ENCODE data around the gene TRIP11.

TRIP11 gene

DNA sequence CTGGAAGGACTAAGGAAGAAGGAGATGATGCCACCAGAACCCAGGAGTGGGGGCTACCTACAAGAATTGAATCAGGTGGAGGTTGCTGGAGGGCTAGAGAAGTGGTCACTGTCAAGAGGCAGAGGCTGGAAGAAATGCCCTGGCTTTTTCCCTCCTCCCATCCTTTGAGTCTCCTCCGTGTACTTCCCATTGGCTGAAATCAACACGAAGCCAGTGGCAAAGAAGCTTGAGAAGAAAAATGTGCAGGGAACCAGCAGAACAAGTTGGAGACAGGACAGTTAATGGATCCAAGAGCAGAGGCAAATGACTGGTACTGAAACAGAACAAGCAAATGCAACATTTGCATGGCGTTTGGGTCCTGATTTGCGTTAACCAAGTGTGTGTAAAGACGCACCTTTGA lies 83.2 kb downstream of the TRIP11 start:
- Histone ChIP-seq H3K36me3 (ENCODE audit: insufficient read depth, low read length) (no peaks in the 10 kb centered on the region), H3K9ac (ENCODE audit: low read depth, low read length) (no peak overlapping the region), H3K9me3 (ENCODE audit: control insufficient read depth, insufficient read depth, low read length) (no peaks in the 10 kb centered on the region), H3K4me1 (ENCODE audit: insufficient read depth, low read length) (no peaks in the 10 kb centered on the region)

DNA sequence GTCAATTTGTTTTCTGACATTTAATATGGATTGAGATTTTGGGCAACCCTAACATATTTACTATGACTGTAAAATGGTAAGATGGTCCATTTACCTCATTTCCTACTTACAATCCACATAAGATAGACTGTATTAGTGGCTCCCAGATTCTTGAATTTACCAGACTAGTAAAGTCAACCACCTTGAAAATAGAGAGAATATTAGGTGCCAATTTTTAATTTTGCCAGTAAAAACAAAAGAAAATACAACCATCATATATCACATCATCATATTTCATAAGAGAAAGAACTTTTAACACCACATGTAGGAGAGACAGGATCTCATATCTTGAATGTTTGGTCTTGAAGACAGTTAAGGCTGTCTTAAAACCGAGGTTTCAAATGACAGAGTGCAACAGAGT lies 84.7 kb downstream of the TRIP11 start:
- Histone ChIP-seq H3K9me3 (ENCODE audit: control insufficient read depth, insufficient read depth, low read length) (no peaks in the 10 kb centered on the region), H3K4me1 (ENCODE audit: insufficient read depth, low read length) (no peaks in the 10 kb centered on the region), H3K36me3 (ENCODE audit: insufficient read depth, low read length) (no peaks in the 10 kb centered on the region), H3K9ac (ENCODE audit: low read depth, low read length) (no peak overlapping the region)

DNA sequence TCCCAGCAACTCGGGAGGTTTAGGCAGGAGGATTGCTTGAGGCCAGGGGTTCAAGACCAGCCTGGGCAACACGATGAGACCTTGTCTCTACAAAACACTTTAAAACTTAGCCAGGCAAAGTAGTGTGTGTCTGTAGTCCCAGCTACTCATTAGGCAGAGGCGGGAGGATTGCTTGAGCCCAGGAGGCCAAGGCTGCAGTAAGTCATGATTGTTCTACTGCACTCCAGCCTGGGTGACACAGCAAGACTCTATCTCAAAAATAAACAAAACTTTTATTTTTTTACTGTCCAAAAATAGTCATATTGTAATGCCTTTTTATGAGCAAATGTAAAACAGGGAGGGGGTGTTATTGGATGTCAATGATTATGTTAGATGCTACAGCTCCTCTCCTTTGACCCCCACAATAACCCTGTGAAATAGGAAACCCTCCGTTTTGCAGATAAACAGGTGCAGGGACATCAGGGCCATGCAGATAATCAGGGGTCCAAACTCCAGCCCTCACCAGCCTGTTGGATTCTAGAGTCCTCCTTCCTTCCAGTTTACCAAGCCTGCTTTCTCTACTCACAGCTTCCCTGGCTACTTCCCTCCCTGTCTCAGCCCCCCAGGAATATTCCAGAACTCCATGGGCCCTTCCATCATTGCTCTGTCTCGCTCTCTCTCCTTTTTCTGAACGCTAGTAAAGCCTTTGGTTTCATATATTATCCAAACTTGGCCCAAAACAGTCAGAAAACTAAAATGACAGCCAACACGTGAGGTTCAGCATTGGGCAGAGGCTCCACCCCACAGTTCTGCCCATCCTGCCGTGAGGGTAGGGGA lies 86.5 kb downstream of the TRIP11 start:
- Histone ChIP-seq H3K9ac (ENCODE audit: low read depth, low read length) (no peak overlapping the region), H3K4me1 (ENCODE audit: insufficient read depth, low read length) (no peaks in the 10 kb centered on the region), H3K9me3 (ENCODE audit: control insufficient read depth, insufficient read depth, low read length) (no peaks in the 10 kb centered on the region), H3K36me3 (ENCODE audit: insufficient read depth, low read length) (no peaks in the 10 kb centered on the region)

DNA sequence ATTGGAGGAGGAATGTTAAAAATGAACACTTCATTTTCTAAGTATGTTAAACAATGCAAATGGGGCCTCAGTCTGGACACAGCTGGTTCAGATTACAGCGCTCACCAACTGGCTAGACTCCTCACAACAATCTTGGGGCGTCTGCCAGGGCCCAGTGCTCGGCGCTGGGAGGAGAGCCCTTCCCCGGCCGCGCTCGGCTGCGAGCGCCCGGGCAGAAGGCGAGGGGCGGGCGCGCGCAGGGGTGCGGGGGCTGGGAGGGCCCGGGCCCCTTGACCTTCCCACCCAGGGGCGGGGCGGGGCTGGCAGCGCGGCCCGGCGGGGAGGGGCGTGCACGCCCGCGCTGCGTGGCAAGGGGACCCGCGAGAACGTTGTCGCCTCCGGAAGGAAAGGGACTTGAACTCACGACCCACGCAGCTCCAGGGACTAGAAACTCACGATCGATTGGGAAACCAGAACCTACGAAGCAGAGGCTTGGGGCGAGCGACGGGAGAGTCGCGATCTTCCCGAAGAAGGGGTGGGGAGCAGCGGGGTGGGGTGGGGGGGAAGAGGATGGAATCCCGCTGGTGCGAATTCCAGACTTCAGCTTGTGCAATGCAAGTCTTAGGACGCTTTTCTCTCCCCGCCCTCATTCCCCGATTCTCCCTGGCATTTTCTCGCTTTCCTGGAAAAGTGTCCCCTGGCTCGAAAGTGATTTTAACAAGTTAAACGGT lies 92.2 kb downstream of the TRIP11 start, which contains the start of gene FBLN5:
Gene FBLN5, minus strand, starts transcription at position 220 of the 710 bp plus-strand sequence. CDS start 465 bp downstream, outside the sequence.
- H3K4me1 ChIP-seq (ENCODE audit: insufficient read depth, low read length), result no peaks in the 10 kb centered on the region
- H3K9ac ChIP-seq (ENCODE audit: low read depth, low read length), result peak within 1 kb of the TSS; percentile 52
- no peaks in the 10 kb centered on the region for H3K9me3 ChIP-seq (ENCODE audit: control insufficient read depth, insufficient read depth, low read length)
- no peaks in the 10 kb centered on the region for H3K36me3 ChIP-seq (ENCODE audit: insufficient read depth, low read length)

DNA sequence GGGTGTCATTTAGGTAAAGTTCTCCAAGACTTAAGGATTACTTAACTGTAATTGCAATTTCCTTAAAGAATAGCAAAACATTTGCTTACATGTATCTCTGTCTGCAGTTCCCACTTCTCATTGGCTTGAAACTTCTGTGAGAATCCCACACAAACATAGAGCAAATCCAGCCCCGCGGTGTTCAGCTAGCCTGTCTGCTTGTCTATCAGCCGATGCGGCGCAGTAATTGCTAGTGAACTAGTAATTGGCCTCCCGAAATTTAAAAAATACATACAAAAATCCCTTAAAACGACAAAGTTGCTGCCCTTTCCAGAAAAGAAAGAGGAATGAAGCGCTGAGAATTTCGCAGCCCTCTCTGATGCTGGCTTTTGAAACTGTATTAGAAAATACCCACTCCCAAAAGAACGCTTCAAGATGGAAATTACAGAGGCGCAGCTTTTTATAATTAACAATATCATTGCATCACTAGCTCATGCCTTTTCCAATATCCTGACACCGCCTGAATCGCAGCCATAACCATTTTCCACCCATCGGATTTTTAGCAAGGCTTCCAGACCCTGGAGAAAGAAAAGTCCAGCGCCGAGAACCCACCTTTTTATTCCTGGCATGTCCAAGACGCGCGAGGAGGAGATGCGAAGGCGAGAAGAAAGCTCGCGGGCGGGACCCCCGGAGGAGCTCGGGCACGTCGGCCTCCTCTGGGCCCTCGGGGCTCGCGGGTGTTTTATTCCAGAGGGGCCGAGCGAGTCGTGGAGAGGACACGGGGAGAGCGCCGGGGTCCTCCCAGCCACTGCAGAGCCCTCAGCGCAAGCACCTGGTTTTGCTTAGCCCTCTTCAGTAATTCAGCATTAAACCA lies 93.0 kb downstream of the TRIP11 start:
- Histone ChIP-seq H3K9me3 (ENCODE audit: control insufficient read depth, insufficient read depth, low read length) (no peaks in the 10 kb centered on the region), H3K36me3 (ENCODE audit: insufficient read depth, low read length) (no peaks in the 10 kb centered on the region), H3K4me1 (ENCODE audit: insufficient read depth, low read length) (no peaks in the 10 kb centered on the region), H3K9ac (ENCODE audit: low read depth, low read length) (peak overlapping the region; percentile 52)

DNA sequence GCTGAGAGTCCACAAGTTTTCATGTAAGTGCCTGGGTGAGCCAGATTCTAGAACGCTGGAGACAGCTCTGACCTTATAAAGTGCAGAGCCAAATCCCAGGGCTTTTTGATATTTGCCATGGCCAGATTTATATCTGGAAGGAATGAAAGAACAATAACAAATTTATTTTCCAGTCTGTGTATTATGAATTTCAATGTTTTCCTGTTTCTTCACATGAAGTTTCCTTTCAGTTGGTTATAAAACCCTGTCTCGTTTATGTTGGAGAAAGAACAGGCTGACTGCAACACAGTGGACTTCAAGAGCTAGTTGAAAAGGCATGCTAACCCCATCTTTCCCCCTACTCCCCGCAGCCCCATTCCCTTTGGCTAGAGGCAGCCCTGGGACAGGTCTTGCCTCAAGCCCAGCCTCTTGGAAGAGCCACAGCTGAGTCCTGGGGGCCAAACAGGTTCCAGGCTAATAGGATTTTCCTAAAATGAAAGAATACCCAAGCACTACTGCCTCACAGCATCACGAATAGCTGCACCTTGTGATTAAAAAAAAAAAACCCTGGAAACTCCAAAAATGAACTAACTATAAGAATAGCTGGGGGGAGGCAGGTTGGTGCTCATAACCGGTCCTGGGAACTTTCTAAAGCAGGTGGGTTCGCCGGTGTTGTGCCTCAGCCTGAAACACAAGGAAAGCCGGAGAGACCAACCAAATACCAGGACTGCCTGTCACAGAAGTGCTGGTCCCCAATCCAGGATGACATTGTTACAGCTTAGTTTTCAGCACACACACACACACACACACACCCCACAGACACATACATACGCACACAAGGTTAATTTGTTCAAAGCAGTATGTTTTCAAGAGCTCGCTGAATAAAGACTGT lies 93.9 kb downstream of the TRIP11 start:
- no peak overlapping the region for H3K9ac ChIP-seq (ENCODE audit: low read depth, low read length)
- no peaks in the 10 kb centered on the region for H3K4me1 ChIP-seq (ENCODE audit: insufficient read depth, low read length)
- H3K9me3 ChIP-seq (ENCODE audit: control insufficient read depth, insufficient read depth, low read length), result no peaks in the 10 kb centered on the region
- no peaks in the 10 kb centered on the region for H3K36me3 ChIP-seq (ENCODE audit: insufficient read depth, low read length)

DNA sequence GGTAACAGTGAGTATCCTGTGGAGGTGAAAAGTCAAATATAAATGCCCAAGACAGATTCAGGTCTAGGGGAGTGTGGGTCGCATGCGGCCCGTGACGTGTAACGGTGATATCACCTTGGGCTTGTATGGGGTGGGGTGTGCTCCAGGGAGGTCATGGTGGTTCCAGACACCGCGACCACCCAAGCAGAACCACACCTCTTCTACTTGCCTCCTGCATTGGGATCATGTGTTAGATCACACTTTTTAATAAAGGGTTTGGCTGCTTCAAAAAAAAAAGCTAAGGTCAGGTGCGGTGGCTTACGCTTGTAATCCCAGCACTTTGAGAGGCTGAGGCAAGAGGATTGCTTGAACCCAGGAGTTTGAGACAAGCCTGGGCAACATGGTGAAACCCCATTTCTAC lies 96.9 kb downstream of the TRIP11 start:
- no peaks in the 10 kb centered on the region for H3K9me3 ChIP-seq (ENCODE audit: control insufficient read depth, insufficient read depth, low read length)
- no peaks in the 10 kb centered on the region for H3K36me3 ChIP-seq (ENCODE audit: insufficient read depth, low read length)
- no peaks in the 10 kb centered on the region for H3K4me1 ChIP-seq (ENCODE audit: insufficient read depth, low read length)
- H3K9ac ChIP-seq (ENCODE audit: low read depth, low read length), result no peak overlapping the region

DNA sequence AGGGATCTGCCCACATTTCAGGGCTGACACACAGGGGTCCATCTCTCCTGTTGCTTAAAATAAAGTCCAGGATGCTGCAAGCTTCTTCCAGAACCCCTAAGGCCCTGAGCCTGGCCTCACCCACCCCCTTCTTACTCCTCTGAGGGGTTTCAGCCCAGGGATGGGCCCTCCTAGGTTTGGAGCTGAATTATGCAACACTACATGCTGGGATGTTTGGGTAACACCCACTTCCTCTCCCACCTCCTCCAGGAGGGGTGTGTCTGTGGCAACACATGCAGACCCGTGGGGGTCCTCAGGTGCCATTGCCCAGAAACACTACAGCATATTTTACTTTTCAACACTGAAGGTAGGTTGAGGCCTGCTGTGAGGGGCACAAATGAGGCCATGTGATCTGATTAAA lies 97.7 kb downstream of the TRIP11 start:
- Histone ChIP-seq H3K36me3 (ENCODE audit: insufficient read depth, low read length) (no peaks in the 10 kb centered on the region), H3K9me3 (ENCODE audit: control insufficient read depth, insufficient read depth, low read length) (no peaks in the 10 kb centered on the region), H3K4me1 (ENCODE audit: insufficient read depth, low read length) (no peaks in the 10 kb centered on the region), H3K9ac (ENCODE audit: low read depth, low read length) (no peak overlapping the region)

DNA sequence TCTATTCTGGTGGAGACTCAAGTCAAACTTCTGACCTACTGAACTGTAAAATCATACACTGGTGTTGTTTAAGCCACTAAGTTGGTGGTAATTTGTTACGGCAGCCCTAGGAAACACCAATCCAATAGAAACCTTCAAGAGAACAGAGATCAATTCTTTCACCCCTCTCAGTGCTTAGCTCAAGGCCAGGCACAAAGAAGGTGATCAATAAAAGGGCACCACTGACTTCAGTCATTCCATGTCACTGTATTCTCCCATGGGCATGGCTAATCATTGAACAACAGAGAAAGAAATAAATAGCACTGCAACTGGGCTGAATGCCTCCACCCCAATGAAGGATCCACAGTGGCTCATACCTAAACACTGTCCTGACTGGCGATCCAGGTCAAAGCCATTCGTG lies 99.7 kb downstream of the TRIP11 start:
- Histone ChIP-seq H3K9me3 (ENCODE audit: control insufficient read depth, insufficient read depth, low read length) (no peaks in the 10 kb centered on the region), H3K36me3 (ENCODE audit: insufficient read depth, low read length) (no peaks in the 10 kb centered on the region), H3K4me1 (ENCODE audit: insufficient read depth, low read length) (no peaks in the 10 kb centered on the region), H3K9ac (ENCODE audit: low read depth, low read length) (no peak overlapping the region)

DNA sequence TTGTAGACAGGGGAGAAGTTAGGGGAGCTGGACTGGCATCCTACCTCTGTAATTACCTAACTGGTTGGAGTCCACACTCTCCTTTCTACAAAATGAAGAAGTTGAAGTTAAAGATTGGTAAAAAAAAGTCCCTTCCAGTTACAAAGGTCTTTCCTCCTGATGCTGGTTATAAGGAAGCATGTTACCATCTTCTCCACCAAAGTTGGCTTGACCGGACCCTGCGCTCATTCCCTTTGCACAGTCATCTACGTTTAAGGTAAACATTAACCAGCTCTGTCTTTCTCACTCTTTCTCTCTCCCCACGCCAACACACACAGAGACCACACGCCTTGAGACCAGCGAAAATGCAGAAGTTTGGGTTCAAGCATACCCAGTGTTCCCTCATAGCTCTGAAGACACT lies 104.3 kb downstream of the TRIP11 start:
- Histone ChIP-seq H3K9ac (ENCODE audit: low read depth, low read length) (no peak overlapping the region), H3K4me1 (ENCODE audit: insufficient read depth, low read length) (0 out of 2 replicates have a peak, but pooled peaks cover under 1% of the 10 kb centered on the region), H3K36me3 (ENCODE audit: insufficient read depth, low read length) (no peaks in the 10 kb centered on the region; the same call in 1 of the 2 replicates), H3K9me3 (ENCODE audit: control insufficient read depth, insufficient read depth, low read length) (no peaks in the 10 kb centered on the region)

DNA sequence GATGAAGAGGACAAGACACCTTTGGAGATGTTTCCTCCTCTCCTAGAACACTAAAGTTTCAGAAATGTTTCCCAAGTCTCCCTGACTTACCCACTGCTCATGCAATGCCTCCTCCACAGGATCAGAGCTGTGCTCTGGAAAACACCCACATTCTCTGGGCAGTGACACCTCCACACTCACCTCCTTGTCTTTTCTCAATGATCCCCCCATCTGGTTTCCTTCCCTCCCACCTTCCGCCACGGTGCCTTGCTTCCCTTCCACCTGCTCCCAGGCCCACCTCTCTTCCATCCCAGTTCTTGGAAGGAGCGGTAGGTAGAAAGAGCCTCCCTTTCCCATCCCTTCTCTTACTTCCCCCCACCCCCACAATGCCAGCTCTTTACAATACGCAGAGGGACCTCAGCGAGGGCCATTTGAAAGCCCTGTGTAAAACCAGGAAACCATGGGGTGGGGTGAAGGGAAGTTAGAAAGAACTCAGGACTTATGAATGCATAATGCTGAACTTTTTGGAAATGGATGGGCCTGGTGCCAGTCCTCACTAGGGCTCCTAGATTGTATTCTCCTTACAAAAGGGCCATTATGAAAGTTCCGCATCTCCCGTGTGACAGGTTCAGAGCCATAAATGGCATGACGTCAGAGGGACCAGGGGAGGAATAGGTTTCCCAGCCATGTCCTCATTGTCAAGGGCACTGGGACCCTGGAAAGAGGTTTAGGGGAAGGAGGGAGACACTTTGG lies 105.1 kb downstream of the TRIP11 start:
- Histone ChIP-seq H3K9ac (ENCODE audit: low read depth, low read length) (no peak overlapping the region), H3K9me3 (ENCODE audit: control insufficient read depth, insufficient read depth, low read length) (no peaks in the 10 kb centered on the region), H3K4me1 (ENCODE audit: insufficient read depth, low read length) (peaks cover 8% of the 10 kb centered on the region; the same call in 1 of the 2 replicates), H3K36me3 (ENCODE audit: insufficient read depth, low read length) (no peaks in the 10 kb centered on the region; the same call in 1 of the 2 replicates)

DNA sequence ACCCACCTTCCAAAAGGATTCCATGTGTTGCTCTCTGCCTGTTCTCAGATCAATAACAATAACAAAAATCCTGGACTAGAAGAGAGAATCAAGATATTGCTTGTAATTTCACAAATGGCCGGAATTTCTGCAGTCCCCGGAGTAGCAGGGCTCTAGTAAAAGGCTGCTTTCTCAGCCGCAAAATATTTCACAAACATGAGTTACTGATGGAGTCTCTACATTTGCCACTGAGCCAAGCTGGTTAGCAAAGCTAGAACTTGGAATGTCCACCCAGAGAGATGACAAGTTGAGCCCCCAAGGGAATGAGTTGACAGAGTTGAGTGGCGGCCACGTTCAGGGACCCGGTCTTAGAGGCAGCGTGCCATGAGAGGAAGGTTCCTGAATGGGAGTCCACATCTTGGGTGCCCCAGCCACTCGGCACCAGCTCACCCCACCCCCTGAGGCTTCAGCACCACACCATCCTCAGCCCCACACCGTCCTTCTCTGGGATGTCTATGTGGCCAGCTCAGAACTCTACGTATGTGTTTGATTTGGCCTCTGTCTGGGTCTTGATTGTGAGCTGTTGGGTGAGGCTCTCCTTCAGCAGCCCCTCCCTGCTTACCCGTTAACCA lies 108.3 kb downstream of the TRIP11 start:
- H3K36me3 ChIP-seq (ENCODE audit: insufficient read depth, low read length), result no peaks in the 10 kb centered on the region; the same call in 1 of the 2 replicates
- no peak overlapping the region for H3K9ac ChIP-seq (ENCODE audit: low read depth, low read length)
- H3K4me1 ChIP-seq (ENCODE audit: insufficient read depth, low read length), result peaks cover 10% of the 10 kb centered on the region; the same call in 1 of the 2 replicates
- H3K9me3 ChIP-seq (ENCODE audit: control insufficient read depth, insufficient read depth, low read length), result no peaks in the 10 kb centered on the region

DNA sequence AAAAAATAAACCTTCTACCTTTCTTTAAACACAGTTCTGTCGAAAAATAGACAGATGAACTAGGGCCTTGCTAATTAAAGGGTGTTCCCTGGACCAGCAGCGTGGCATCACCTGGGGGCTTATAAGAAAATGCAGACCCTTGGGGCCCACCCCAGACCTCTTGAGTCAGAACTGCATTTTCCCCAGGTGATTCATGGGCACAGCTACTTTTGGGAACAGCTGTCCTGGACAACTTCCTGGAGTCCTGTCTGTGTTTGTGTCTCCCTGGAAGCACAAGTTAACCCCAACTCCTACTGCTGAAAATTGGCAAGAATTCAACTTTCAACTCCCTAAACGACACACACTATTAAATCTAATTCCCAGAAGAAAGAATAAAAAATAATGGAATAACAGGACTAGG lies 110.2 kb downstream of the TRIP11 start:
- H3K4me1 ChIP-seq (ENCODE audit: insufficient read depth, low read length), result peaks cover 10% of the 10 kb centered on the region; the same call in 1 of the 2 replicates
- no peak overlapping the region for H3K9ac ChIP-seq (ENCODE audit: low read depth, low read length)
- no peaks in the 10 kb centered on the region for H3K9me3 ChIP-seq (ENCODE audit: control insufficient read depth, insufficient read depth, low read length)
- H3K36me3 ChIP-seq (ENCODE audit: insufficient read depth, low read length), result no peaks in the 10 kb centered on the region; the same call in 1 of the 2 replicates

Measured in ES-I3 (cell line).